GM13976 (cell line): Measurements from ENCODE around the gene BTG2.

Experiments used
- DNase-seq: peaks from one replicate; pipeline ENCODE4 v3.0.0; 2012; ENCODE audit warnings: low spot score
- CTCF ChIP-seq: IDR thresholded peaks from 2 replicates; pipeline ENCODE4 v1.5.1; 2012; ENCODE audit warnings: borderline replicate concordance, mild to moderate bottlenecking; ENCODE audit not compliant: insufficient read depth; ENCODE audit errors: extremely low read depth, missing control alignments, control extremely low read depth
- in situ Hi-C: fragments of 300-500 bp; cut with MboI; formaldehyde crosslinking; loops from one replicate; pipeline ENCODE4 v1.12.0; 2022; ENCODE audit warnings: low sequenced_read_pairs, mixed read lengths, inconsistent platforms; ENCODE audit not compliant: unreplicated experiment

The BTG2 gene

DNA sequence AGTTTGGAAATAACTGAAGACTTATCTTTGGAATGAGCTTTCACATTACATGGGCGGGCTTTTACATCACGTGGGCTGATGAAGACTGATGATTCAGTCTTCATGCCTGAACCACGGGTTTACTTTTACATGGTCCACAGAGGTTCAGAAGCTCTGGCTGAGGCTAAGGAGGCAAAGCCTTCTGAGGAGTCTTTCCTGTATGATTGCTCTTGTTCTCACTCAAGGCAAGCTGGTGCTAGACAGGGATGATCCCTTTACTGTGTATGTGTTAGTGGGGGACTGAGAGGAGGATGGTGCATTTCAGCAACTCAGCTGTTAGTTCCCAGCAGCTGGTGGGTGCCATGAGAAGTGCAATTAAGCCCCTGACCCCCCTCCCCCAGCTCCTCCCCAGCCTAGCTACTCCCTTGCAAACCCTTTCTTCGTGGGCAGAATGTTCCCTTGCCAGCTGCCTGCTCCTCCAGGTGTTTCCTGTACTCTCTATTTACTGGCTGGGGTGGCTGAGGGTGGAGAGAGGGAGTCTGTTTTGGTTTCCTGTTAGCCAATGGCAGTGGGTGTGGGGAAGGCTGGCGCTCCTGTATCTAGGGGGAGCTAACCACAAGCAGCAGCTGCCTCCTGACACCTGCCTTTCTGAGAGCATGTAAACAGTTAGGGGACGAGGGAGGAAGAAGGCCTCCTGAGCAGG is 15.4 kb downstream of the BTG2 start:
- peak; percentile 68 for DNase-seq
- TF ChIP-seq CTCF, result peak; percentile 2
- in situ Hi-C loops, result no loop called here

DNA sequence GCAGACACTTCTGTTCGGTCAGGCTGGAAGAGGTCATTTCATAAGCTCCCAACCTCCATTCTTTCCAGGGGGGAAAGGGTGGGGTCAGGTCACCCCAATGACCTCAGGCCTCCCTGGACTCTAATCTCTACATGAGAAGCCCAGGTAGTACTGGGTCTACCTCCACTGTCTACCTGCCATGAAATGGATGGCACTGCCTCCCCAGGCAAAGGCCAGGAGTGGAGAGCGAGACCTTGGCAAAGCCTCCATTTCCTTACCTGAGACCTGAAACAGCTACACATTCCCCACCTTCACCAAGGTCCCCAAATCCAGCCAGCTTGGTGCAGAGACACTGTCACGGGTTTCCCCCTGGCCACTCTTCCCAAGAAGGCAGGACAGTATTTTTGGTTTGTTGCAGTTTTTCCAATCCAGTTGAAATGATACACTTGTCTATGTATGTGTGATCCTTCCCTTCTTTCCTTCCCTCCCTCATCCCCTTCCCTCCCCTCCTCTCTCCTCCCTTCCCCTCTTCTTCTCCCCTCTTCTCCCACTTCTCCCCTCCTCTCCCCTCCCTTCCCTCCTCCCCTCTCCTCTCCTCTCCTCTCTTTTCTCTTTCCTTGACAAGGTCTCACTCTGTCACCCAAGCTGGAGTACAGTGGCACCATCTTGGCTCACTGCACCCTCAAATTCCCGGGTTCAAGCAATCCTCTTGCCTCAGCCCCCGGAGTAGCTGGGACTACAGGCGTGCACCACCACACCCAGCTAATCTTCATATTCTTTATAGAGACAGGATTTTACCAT is 16.1 kb downstream of the BTG2 start:
- in situ Hi-C loops, result no loop called here
- no peak for TF ChIP-seq CTCF

GRCh38 chr1:203322500-203323179 is 17.3 kb downstream of the BTG2 start:
- in situ Hi-C loops, result no loop called here
- TF ChIP-seq CTCF, result no peak
- DNase-seq, result no peak

More for the DNA sequence above, 16.1 kb downstream of the BTG2 start:
- DNase-seq, result no peak

DNA sequence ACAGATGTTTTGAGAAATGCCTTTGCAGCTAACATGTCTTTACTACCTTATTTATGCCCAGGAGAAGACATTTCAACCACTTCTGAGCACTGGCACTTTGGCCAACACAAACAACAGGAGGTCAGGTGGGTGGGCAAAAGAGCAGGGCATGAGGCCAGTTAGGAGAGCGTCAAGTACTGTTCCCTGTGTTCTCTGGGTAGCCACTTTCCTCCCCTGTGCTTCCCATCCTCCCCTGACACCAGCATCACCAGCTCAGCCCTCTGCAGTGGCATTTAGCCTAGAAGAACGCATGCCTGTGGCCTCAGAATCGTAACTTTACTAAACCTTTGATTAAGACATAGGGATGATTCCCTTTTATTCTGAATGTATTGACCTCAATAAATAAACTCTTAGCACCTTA is 18.3 kb downstream of the BTG2 start:
- TF ChIP-seq CTCF, result no peak
- in situ Hi-C loops, result no loop called here
- DNase-seq, result no peak

DNA sequence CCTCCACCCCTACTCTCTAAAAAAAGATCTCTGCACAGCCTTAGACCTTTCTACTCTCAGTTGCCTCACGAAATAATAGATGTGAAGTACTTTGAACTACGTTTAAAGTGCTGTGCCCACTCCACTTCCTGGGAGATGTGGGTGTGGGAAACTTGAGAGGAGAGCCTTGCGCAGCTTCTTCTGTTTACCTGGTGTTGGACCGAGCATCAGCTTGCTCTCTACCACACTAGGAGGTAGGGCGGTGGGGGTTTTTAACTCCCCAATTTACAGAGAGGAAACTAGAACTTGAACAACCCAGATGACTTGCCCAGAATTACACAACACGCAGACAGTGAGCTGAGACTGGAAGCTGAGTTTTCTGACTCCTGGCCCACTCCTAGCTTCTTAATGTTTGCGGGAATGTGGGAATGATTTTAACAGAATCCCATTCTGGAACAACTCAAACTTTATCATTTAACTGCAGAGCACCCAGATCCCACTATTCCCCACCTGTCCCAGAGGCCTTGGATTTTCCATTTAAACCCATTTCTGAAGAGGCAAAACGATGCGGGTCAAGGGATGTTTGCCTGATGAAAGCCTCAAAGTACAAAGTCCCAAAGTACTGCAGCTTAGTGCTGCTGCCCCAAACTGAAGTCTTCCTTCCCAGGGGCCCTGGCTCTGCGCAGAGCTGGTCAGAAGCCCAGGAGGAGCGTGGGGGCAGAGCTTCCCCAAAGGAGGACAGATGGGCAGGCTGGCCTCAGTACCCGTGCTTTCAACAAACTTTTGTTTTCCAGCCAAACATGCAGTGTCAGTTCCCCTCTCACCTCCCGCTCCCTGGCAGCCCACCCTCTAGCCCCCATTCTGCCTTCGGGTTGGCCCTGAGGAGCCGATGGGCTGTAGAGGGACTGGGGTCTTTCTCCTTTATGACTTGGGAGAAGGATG is 19.0 kb downstream of the BTG2 start:
- in situ Hi-C loops, result no loop called here
- no peak for DNase-seq
- TF ChIP-seq CTCF, result no peak

DNA sequence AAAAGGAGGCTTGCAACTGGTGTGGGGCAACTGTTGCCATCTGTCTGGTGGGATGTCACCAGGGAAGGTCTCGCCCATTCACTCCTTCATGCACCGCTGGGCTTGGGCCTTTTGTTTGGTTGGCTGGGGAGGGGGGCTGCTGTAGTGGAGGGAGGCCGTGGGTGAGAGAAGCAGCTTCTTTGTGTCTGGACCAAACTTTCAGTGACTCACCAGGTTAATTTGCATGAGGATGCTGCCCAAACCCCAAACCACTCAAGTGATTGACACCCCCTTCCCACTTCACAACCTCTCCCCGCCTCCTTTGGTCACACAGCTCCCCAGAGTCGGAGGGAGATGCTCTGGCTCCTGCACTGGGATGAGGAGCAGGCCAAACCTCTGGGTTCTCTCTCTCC is 19.7 kb downstream of the BTG2 start:
- DNase-seq, result peak; percentile 84
- in situ Hi-C loops, result no loop called here
- TF ChIP-seq CTCF, result no peak
